CD4-positive, alpha-beta T cell treated with Interleukin-4 for 1 hour (primary cell): ENCODE data around the gene LARP6.

Experiments
- DNase-seq, 2 donors: peaks; one replicate each; pipeline ENCODE4 v3.0.0-alpha.2; 2020 to 2022

Gene LARP6

GRCh38 chr15:70793694-70794093 lies 60.3 kb downstream of the LARP6 start:
- DNase-seq: no peak

GRCh38 chr15:70792171-70792573 lies 61.8 kb downstream of the LARP6 start:
- no peak for DNase-seq

- no peak for DNase-seq
Observed at GRCh38 chr15:70791259-70791658, 62.7 kb downstream of the LARP6 start.

- no peak for DNase-seq
Observed at GRCh38 chr15:70789213-70789612, 64.7 kb downstream of the LARP6 start.

GRCh38 chr15:70788114-70789049 lies 65.6 kb downstream of the LARP6 start:
- no peak for DNase-seq

- no peak for DNase-seq
Observed at GRCh38 chr15:70786996-70787395, 67.0 kb downstream of the LARP6 start.

GRCh38 chr15:70783610-70784022 lies 70.3 kb downstream of the LARP6 start:
- DNase-seq: no peak

- no peak for DNase-seq
Observed at GRCh38 chr15:70783041-70783440, 70.9 kb downstream of the LARP6 start.

- no peak for DNase-seq
Observed at GRCh38 chr15:70781236-70781635, 72.7 kb downstream of the LARP6 start.
